ENCODE data around the gene ITPR2. TPM values are rescaled to one million over a fixed set of nuclear protein-coding genes. Genes with fewer than 3 reads are reported as not detected.

The ITPR2 gene
- total and polyA plus RNA-seq, 2 of the 8 experiments (the other 6 are each of a cell fraction or from before 2014, with no cell fraction given) = 4.1 to 48.3 TPM

GRCh38 chr12:26556916-26557315 is 276.1 kb downstream of the ITPR2 start:
- H3K9me3 ChIP-seq (ENCODE audit: insufficient read depth in 2 of 2, low read depth in 1 of 2, low read length in 1 of 2) = no peaks in the 10 kb centered on the region
- 94% methylated on average over 4 of the region's 4 CpGs; no CpG with 5 or more reads in 1 of the 2 experiments for WGBS, 2 experiments (ENCODE audit: extremely low coverage in 1 of 2, insufficient coverage in 1 of 2, insufficient read length in 1 of 2, insufficient replicate concordance in 2 of 2, low coverage in 1 of 2, low lambda C conversion rate in 2 of 2, missing lambda C conversion rate in 1 of 2)
- DNase-seq (ENCODE audit: low read depth in 1 of 2, low spot score in 2 of 2) (no peak), FAIRE-seq (no peak)
- H3K79me2 ChIP-seq (ENCODE audit: control insufficient read depth in 1 of 2, insufficient read depth in 2 of 2, low read length in 2 of 2) = no peaks in the 10 kb centered on the region
- no peak overlapping the region for H2AFZ ChIP-seq (ENCODE audit: low read length)
- no peak overlapping the region for H2BK15ac ChIP-seq (ENCODE audit: low read length)
- no peak overlapping the region for H2BK120ac ChIP-seq (replicated peaks; ENCODE audit: low read depth, low read length)
- no peak overlapping the region for H4K91ac ChIP-seq (replicated peaks; ENCODE audit: insufficient read length, low read length)
- CTCF ChIA-PET (ENCODE audit: partially characterized antibody) = interaction anchor here (1.0 to 2.0 kb wide), 3 partner anchors 32 to 91 kb away, joined by 3 to 9 read pairs (median 4); no protein-coding TSS in a partner anchor
- H3K36me3 ChIP-seq (ENCODE audit: control insufficient read depth in 2 of 4, insufficient read depth in 4 of 4, low read length in 3 of 4) = peaks cover 0 to 6% (median 2%) of the 10 kb centered on the region in 4 experiments; a peak in 1 of 8 replicates
- no peak overlapping the region for H3K4me2 ChIP-seq (ENCODE audit: insufficient read depth in 1 of 2, low read depth in 2 of 2, low read length in 2 of 2)
- no peak overlapping the region for H2AK5ac ChIP-seq (ENCODE audit: low read depth, low read length)
- no peaks in the 10 kb centered on the region for H3K4me1 ChIP-seq (replicated peaks in 1 of 4; ENCODE audit: control insufficient read depth in 3 of 4, insufficient read depth in 4 of 4, low read length in 3 of 4)
- H3K14ac ChIP-seq (ENCODE audit: insufficient read length) = no peak overlapping the region
- H4K5ac ChIP-seq (ENCODE audit: insufficient read length, low read depth, low read length) = no peak overlapping the region
- no peak overlapping the region for H2BK12ac ChIP-seq (ENCODE audit: low read depth, low read length)
- TF ChIP-seq TAF7 (optimal IDR thresholded peaks at IDR 0.05; ENCODE audit: borderline replicate concordance, low read depth, low read length) = no peak
- TF ChIP-seq BACH1 (IDR thresholded peaks at IDR 0.05; ENCODE audit: low read length) = no peak
- no peak for TF ChIP-seq CTCF (IDR thresholded peaks at IDR 0.05; ENCODE audit: control extremely low read depth in 1 of 3, insufficient read depth in 1 of 3, low read depth in 1 of 3, low read length in 3 of 3)
- TF ChIP-seq POU5F1 (IDR thresholded peaks at IDR 0.05; ENCODE audit: low read depth, low read length) = no peak
- no peak for TF ChIP-seq YY1 (IDR thresholded peaks at IDR 0.05; ENCODE audit: low read depth, low read length)
- TF ChIP-seq EZH2 (IDR thresholded peaks at IDR 0.05; ENCODE audit: low read depth, low read length, severe bottlenecking) = no peak
- no peak for TF ChIP-seq CREB1 (IDR thresholded peaks at IDR 0.05)
- TF ChIP-seq SP2 (IDR thresholded peaks at IDR 0.05; ENCODE audit: low read length) = no peak
- TF ChIP-seq HDAC6 (IDR thresholded peaks at IDR 0.05; ENCODE audit: low read depth, low read length) = no peak
- no peak for TF ChIP-seq KDM1A (IDR thresholded peaks at IDR 0.05; ENCODE audit: borderline replicate concordance, low read length)
- no peak overlapping the region for H3K4ac ChIP-seq (replicated peaks; ENCODE audit: insufficient read length, low read depth, low read length)
- no peak overlapping the region for H3K9ac ChIP-seq (replicated peaks in 1 of 4; ENCODE audit: extremely low read depth in 1 of 4, low read depth in 3 of 4, low read length in 3 of 4)
- no peak overlapping the region for H4K8ac ChIP-seq (ENCODE audit: extremely low read depth, insufficient read depth, low read length)
- H2BK5ac ChIP-seq (ENCODE audit: low read depth, low read length) = no peak overlapping the region
- H3K79me1 ChIP-seq (ENCODE audit: low read depth, low read length) = no peaks in the 10 kb centered on the region
- no peaks in the 10 kb centered on the region for H3K27me3 ChIP-seq (replicated peaks in 1 of 4; ENCODE audit: control insufficient read depth in 3 of 4, extremely low read depth in 1 of 4, insufficient read depth in 3 of 4, low read length in 3 of 4)
- no peak overlapping the region for H3K18ac ChIP-seq (ENCODE audit: extremely low read depth, low read length)
- no peak overlapping the region for H3K4me3 ChIP-seq (ENCODE audit: extremely low read depth in 1 of 4, insufficient read depth in 2 of 4, low read depth in 3 of 4, low read length in 4 of 4)
- H3K23ac ChIP-seq (ENCODE audit: insufficient read length) = no peak overlapping the region
- POLR2A ChIA-PET (ENCODE audit: partially characterized antibody) = no interaction called here
- H3K23me2 ChIP-seq (ENCODE audit: low read depth, low read length) = no peaks in the 10 kb centered on the region
- no peak overlapping the region for H3K56ac ChIP-seq (replicated peaks; ENCODE audit: insufficient read length, low read depth, low read length)
- no peak overlapping the region for H3K27ac ChIP-seq (ENCODE audit: low read depth, low read length)
- no peaks in the 10 kb centered on the region for H4K20me1 ChIP-seq (replicated peaks in 1 of 2; ENCODE audit: control insufficient read depth in 1 of 2, insufficient read depth in 2 of 2, low read length in 2 of 2)
- H2BK20ac ChIP-seq (ENCODE audit: low read length) = no peak overlapping the region
